ENCODE results near the gene EIF4ENIF1.
"Not testable (repeated sequence)": the region's sequence is repeated elsewhere in the genome, so short reads cannot be mapped to it uniquely, and the experiment has no call there.

EIF4ENIF1 gene, protein sequence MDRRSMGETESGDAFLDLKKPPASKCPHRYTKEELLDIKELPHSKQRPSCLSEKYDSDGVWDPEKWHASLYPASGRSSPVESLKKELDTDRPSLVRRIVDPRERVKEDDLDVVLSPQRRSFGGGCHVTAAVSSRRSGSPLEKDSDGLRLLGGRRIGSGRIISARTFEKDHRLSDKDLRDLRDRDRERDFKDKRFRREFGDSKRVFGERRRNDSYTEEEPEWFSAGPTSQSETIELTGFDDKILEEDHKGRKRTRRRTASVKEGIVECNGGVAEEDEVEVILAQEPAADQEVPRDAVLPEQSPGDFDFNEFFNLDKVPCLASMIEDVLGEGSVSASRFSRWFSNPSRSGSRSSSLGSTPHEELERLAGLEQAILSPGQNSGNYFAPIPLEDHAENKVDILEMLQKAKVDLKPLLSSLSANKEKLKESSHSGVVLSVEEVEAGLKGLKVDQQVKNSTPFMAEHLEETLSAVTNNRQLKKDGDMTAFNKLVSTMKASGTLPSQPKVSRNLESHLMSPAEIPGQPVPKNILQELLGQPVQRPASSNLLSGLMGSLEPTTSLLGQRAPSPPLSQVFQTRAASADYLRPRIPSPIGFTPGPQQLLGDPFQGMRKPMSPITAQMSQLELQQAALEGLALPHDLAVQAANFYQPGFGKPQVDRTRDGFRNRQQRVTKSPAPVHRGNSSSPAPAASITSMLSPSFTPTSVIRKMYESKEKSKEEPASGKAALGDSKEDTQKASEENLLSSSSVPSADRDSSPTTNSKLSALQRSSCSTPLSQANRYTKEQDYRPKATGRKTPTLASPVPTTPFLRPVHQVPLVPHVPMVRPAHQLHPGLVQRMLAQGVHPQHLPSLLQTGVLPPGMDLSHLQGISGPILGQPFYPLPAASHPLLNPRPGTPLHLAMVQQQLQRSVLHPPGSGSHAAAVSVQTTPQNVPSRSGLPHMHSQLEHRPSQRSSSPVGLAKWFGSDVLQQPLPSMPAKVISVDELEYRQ

DNA sequence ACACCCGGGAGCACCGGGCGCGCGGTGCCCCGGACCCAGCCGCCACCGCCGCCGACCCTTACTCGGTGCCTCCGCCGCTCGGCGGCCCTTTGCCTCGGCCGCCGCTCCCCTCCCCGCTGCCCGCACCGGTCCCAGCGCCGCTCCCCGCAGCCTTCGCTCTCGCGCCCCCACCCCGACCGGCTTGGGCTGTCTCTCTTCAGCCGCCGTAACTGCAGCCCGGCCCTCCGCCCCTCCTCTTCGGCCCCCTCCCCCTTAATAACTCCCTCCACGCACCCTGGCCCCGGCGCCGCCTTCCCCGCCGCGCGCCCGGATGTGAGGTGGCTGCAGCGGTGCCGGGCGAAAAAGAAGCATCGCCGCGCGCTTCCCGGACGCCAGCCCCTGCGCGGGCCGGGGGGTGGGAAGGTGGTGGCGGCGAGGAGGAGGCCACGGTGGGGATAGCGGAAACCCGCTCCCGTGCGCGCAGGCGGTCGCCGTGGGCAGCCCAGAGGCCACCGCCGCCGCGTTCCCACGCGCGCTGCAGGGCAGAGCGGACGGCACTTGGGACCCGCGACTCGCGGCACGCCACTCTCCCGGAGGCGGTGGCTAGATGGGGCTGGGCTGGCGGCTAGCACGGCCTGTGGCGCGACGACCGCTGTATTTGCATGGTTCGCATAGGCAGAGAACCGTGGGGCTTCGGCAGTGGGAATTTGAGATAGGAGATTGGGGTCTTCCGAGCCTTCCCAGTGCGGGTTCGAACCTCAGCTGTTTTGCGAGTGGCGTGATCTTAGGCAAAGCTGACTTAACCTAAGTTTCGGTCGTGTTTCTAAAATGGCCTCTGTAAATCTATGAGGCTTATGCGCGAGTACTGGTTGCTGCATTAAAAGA, at the start of gene EIF4ENIF1:
Gene EIF4ENIF1 (minus strand): TSS at position 211 of the 864 bp plus-strand sequence. CDS start 1,124 bp downstream, outside the sequence.
- DNase-seq = peak; percentile 84 to 94 (median 87)

DNA sequence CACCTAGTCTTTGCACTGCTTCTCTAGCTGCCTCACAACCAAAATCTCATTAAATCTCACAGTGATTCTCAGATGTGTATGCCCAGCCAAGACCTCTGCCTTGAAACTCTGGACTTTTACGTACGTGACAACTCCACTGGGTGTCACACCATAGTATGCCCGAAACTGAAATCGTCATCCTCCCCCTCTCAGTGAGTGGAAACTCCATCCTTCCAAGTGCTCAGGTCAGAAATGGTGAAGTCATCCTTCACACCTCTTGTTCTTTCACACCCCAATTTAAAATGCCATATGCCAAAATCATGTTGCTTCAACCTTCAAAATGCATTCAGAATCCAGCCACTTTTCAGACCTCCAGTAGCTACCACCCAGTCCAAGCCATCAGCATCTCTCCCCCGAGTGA, 49.2 kb upstream of the EIF4ENIF1 start:
- no peak for DNase-seq

DNA sequence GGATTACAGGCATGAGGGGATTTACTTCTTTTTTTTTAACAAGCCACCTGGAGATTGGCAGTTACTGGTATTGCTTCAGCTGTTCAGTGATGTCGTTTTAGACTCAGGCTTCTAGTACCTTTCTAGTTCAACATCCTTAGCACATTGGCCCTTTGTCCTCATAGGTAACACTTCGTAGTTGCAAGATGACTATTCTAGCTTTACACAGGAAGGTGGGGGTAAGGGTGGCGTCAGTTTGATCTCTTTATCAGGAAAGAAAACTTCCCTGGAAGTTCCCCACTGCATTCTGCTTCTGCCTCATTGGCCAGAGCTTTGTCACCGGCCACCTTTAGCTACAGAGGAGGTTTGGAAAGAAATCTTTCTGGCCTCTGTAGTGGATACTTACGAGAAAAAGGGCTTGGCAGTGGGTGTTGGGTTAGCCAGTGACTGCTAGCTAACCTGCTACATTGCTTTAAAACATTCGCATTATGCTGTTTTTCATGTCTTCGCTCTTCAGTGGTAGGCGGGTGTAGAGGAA, 47.4 kb upstream of the EIF4ENIF1 start:
- DNase-seq = no peak

DNA sequence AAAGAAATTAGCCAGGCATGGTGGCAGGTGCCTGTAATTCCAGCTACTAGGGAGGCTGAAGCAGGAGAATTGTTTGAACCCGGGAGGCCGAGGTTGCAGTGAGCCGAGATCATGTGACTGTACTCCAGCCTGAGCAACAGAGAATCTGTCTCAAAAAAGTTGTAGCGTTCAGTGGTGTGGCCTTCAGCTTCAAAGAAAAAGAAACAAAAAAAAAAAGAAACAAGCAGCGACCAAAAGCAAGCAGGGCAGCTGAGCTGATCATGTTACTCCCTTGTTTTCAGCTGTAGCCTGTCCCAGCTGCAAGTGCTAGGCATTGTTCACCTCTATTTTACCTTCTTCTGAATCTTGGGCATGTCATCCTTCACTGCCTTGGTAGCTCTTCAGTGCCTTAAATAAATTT, 43.7 kb upstream of the EIF4ENIF1 start:
- DNase-seq = no peak

DNA sequence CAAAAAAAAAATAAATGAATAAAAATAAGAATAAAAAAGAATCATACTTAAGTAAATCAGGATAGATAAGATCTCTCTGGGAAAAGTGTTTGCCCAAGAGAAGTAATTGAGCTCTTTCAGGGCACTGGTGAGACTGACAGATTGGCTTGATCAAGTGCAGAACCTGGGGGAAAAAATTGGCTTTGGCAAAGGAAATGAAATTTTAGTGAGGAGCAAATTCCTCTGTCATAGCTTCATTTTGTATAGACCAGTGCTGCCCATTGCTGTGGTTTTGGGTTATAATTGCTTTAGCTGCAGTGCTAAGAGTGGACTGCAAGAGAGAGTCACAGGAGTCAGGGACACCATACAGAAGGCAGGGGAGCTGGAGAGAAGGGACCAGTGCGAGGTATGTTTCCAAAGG, 42.4 kb upstream of the EIF4ENIF1 start:
- no peak for DNase-seq

DNA sequence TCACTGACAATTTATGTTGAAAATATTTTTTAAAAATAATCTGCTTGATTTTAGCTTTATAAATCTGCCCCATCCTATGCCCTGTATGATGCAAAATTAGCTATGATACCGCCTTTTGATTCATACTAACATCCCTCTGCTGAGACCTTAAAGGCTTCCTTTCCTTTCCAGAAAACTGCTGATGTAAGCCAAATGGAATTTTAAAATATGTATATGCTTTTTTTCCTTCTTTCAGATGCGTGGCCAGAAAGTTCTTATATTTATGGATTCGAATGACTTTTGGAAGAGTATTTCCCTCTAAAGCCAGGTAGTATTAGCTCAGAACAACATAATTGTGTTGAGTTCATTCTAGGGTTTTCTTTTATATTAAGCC, 41.2 kb upstream of the EIF4ENIF1 start:
- no peak for DNase-seq

DNA sequence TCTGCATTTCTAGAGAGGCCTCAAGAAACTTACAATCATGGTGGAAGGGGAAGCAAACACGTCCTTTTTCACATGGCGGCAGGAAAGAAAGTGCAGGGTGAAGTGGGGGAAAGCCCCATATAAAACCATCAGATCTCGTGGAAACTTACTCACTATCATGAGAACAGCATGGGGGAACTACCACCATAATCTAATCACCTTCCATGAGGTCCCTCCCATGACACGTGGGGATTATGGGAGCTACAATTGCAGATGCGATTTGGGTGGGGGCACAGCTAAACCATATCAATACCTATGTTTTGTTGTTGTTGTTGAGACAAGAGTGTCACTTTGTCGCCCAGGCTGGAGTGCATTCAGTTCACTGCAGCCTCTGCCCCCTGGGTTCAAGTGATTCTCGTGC, 36.6 kb upstream of the EIF4ENIF1 start:
- peak; percentile 76 to 87 (median 77) for DNase-seq

DNA sequence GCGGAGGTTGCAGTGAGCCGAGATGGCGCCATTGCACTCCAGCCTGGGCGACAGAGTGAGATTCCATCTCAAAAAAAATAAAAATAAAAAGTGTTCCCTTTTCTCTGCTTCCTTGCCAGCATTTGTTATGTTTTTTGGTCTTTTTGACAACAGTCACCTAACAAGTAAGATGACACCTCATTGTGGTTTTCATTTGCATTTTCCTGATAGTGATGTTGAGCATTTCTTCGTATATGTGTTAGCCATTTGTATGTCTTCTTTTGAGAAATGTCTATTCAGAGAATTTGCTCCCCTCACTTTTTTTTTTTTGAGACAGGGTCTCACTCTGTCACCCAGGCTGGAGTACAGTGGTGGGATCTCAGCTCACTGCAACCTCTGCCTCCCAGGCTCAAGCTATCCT, 34.5 kb upstream of the EIF4ENIF1 start:
- not testable (repeated sequence) for DNase-seq

DNA sequence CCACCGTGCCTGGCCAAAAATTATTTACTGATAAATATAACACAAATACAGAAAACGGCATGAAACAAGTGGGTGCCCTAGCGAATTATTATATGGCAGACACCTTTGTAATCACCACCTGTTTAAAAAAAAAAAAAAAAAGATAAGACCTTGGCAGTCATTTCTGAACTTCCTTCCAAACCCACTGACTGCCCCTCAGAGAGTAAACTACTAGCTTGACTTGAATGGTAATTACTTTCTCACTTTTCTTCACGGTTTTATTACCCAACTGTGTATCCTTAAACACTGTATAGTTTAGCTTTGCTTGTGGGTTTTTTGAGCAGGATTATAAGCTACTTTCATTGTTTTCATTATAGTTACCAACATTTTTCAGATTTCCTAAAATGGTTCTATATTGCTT, 30.4 kb upstream of the EIF4ENIF1 start:
- DNase-seq = no peak

DNA sequence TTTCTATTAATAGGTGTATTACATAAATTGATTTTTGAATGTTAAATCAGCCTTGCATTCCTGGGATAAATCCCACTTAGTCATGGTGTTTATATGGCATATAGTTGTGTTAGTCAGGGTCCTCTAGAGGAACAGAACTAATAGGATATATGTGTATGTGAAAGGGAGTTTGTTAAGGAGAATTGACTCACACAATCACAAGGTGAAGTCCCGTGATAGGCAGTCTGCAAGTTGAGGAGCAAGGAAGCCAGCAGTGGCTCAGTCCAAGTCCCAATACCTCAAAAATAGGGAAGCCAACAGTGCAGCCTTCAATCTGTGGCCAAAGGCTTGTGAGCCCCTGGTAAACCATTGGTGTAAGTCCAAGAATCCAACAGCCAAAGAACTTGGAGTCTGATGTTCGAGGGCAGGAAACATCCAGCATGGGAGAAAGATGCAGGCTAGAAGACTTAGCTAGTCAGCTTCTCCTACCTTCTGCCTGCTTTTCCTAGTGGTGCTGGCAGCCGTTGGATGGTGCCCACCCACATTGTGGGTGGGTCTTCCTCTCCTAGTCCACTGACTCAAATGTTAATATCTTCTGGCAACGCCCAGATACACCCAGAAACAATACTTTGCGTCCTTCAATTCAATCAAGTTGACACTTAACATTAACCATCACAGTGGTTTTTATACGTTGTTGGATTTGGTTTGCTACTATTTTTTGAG, 19.6 kb upstream of the EIF4ENIF1 start:
- DNase-seq = peak; percentile 17 to 39 (median 29)

DNA sequence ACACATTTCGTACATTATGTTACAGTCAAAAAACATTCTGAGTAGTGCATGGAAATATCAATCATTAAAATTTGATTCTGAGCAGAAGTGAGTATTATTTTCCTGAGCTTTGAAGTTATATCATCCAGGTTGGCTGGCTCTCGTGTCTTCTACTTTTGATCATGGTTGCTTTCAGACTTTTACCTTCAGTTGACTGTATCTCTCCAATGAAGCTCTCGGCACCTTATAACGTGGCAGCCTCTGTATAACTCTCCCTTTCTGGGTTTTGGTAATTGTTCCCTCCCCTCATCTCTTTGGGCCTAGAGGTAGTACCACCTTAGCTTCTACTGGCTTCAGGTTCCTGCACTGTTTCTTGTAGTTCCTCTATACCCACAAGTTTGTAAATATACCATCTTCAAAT, 18.9 kb upstream of the EIF4ENIF1 start:
- DNase-seq = no peak

DNA sequence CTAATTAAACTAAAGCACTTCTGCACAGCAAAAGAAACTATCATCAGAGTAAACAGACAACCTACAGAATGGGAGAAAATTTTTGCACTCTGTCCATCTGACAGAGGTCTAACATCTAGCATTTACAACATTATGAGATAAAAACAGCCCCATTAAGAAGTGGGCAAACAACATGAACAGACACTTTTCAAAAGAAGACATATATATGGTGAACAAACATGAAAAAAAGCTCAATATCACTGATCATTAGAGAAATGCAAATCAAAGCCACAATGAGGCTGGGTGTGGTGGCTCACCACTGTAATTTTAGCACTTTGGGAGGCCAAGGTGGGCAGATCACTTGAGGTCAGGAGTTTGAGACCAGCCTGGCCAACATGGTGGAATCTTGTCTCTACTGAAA, 17.9 kb upstream of the EIF4ENIF1 start:
- DNase-seq = not testable (repeated sequence)

DNA sequence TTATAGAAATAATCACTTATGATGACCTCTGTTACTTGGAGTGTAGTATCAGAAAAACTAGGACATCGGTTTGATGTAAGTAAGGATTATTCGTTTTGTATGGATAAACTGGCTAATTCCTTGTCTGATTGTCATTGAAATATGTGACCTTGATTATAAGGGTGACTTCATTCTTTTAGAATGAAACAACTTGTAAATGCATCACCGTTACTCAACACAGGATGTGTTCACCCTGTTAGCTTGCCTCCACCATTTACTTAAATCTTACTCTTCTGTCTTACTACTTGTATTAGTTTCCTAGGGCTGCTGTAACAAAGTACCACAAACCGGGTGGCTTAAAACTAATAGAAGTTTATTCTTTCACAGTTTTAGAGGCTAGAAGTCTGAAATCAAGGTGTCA, 14.6 kb upstream of the EIF4ENIF1 start:
- no peak for DNase-seq

DNA sequence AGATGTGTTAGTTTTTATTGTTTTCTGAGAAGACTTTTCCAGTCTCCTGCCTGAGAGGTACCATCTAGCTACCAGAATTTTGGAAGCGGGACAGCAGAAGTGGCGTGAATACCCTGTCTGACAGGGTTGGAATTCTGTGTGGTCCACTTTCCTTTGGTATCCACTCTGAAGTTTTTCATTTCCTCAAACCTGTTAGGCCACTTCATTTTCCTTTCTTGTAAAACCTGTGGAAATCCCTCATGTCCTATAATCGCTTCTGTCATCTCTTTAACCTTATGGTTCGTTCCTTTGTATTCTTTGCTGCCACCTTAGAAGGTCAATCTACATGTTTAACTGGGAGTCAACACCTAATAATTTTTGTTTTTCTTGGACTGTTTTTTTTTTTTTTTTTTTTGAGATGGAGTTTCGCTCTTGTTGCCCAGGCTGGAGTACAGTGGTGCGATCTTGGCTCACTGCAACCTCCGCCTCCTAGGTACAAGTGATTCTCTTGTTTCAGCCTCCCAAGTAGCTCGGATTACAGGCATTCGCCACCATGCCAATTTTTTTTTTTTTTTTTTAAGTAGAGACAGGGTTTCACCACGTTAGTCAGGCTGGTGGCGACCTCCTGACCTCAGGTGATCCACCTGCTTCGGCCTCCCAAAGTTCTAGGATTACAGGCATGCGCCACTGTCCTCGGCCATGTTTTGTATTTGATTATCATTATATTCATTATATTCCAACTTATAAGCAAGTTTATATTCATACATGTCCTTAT, 13.7 kb upstream of the EIF4ENIF1 start:
- no peak for DNase-seq

DNA sequence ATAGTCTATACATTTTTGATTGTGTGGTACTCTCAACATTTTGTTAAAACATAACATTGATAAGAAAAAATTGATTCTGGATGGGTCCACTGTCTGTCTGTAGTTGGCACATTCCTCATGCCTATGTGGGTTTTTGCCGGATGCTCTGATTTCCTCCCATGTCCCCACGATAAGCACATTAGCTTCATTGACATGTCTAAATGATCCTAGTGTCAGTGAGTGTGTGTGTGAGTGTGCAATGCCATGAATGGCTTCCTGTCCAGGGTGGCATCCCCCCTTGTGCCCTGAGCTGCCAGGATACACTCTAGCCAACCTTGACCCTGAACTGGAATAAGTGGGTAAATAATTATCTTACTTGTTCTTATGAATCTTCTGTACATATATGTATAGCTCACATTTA, 12.1 kb upstream of the EIF4ENIF1 start:
- DNase-seq = no peak

DNA sequence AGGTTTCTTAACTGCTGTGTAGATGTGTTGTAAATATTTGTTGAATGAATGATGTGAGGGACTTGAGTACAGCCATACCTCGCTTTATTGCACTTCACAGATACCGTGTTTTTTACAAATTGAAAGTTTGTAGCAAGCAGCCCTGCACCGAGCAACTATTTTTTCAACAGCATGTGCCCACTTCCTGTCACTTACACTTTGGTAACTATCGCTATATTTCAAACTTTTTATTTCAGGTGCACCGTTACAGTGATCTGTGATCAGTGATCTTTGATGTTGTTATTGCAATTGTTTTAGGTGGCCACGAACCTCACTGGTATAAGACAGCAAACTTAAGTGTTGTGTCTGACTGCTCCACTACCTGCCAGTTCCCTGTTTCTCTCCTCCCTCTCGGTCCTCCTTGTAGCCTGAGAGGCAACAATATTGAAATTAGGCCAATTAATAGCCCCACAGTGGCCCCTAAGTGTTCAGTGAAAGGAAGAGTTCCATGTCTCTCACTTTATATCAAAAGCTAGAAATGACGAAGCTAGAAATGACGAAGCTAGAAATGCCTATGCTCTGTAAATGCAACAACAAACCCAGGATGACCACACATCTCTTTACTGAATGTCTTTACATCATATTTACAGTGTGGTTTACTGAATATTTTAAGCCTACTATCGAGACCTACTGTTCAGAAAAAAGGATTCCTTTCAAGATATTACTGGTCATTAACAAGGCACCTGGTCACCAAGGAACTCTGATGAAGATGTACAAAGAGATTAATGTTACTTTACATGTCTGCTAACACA, 7.7 kb upstream of the EIF4ENIF1 start:
- DNase-seq = no peak

DNA sequence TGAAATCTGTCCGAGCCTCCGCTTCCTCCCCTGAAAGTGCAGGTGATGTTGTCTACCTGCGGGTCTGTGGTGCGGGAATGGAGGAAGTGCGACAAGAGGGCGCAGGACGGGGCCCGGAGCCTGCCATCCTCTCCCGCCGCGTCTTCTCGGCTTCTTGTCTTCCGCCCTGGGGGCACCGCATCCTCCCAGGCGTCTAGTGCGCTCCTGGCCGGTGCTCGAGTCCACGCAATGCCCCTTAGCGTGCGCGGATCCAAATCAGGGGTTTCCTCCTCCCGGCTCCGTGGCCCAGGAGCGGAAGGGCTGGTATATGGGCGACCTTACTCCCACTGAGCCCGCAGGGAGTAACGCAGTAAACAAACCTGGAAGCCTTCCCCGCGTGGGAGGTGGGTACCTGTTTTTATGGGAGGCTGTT, 7.1 kb upstream of the EIF4ENIF1 start:
- peak; percentile 20 to 54 (median 22) for DNase-seq

DNA sequence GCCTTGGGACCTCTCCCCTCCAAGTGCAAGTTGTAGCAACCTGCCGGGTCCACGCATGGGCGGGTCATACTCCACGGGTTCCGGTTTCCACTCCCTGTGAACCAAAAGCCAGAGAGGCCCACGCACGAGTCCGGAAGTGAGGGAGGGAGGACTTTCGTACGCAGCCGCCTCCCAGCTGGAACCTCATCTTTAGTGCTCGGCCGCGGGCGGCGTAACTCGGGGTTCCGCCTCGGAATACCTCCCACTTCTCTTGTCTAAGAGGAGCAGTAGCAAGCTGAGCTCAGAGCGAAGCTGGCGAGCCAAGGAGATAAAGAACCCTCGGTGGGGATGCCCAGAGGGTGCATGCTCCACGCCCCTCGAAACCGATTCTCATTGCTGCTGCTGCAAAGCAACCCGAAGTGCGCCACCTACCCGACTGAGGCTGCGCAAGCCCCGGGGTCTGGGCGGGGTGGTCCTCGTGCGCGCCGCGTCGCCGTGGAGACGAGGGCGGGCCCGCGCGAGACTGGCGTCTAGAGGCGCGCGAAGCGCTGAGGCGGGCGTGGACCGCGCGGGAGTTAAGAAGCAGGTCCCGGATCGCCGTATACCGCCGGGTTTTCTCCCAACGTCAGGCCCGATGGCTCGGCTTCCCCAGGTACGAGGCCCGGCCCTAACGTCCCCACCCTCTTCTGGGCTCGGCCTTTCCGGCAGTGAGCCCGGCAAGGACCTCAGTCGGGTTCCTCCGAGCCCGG, 6.5 kb upstream of the EIF4ENIF1 start, which contains the start of gene SFI1:
Gene SFI1 (plus strand): TSS at position 530 of the 728 bp plus-strand sequence. CDS start 11,749 bp downstream, outside the sequence.
- DNase-seq = peak; percentile 94 to 97 (median 95)

DNA sequence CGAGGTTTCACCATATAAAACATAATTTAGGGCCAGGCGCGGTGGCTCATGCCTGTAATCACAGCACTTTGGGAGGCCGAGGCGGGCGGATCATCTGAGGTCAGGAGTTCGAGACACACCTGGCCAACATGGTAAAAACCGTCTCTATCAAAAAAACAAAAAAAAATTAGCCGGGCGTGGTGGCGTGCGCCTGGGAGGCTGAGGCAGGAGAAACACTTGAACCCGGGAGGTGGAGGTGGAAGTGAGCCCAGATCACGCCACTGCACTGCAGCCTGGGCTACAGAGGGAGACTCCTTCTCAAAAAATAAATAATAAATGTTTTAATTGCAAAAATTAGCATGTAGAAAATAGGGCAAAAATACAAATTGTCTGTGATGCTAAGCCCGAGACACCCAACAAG, 5.7 kb upstream of the EIF4ENIF1 start:
- no peak for DNase-seq
